ENCODE data around the gene BICD1. TPM values are rescaled to one million over a fixed set of nuclear protein-coding genes. Genes with fewer than 3 reads are reported as not detected.

The BICD1 gene
- total and polyA plus RNA-seq, 8 donors = 13.6 to 21.2 (median 19.6) TPM

DNA sequence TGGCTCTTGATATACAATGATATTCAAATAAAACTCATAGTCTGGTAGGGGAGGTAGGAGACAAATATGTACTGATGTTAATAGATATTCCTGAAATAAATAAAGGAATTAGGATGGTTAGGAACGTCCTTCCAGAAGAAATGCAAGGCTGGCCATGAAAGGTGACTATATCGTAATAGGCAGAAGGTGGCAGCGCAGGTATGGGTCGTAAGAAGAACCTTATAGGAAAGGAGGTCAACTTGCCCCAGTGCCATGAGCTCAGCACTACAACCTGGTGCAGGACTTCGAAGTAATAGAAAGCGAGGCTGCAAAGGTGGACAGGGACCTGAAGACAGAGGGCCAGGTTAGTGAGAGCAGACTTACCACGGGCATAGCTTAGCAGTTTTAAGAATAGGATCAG lies 237.4 kb downstream of the BICD1 start:
- DNase-seq = no peak
- no peak overlapping the region for H3K27ac ChIP-seq
- H3K4me3 ChIP-seq = no peak overlapping the region
- H3K4me1 ChIP-seq = no peaks in the 10 kb centered on the region
- no peaks in the 10 kb centered on the region for H3K9me3 ChIP-seq
- TF ChIP-seq, protein P1, sequence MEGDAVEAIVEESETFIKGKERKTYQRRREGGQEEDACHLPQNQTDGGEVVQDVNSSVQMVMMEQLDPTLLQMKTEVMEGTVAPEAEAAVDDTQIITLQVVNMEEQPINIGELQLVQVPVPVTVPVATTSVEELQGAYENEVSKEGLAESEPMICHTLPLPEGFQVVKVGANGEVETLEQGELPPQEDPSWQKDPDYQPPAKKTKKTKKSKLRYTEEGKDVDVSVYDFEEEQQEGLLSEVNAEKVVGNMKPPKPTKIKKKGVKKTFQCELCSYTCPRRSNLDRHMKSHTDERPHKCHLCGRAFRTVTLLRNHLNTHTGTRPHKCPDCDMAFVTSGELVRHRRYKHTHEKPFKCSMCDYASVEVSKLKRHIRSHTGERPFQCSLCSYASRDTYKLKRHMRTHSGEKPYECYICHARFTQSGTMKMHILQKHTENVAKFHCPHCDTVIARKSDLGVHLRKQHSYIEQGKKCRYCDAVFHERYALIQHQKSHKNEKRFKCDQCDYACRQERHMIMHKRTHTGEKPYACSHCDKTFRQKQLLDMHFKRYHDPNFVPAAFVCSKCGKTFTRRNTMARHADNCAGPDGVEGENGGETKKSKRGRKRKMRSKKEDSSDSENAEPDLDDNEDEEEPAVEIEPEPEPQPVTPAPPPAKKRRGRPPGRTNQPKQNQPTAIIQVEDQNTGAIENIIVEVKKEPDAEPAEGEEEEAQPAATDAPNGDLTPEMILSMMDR (IDR thresholded peaks at IDR 0.05) = no peak
- ATAC-seq = no peak
- H3K27me3 ChIP-seq = no peaks in the 10 kb centered on the region
- intact Hi-C loops (cut with DNase I) = no loop called here
- H3K36me3 ChIP-seq = peaks cover 0 to 3% of the 10 kb centered on the region in 2 donors

DNA sequence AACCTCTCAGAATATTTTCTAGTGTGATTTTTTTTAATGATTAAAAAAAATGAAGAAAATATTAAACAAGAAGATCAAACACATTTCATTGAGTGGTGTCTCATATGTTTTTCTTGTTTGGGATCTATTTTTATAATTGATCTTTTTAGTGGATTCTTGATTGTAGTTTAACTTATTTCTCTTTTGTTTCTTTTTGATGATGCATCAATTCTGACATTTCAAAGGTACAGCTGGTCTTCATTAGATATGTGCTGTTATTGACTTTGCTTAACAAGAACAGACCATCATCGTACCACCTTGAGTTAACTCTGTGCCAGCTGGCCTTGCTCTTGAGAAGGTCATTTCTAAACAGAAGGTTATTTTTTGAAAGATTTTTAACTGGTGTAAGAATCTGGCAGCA lies 246.9 kb downstream of the BICD1 start:
- ATAC-seq (no peak), DNase-seq (no peak)
- H3K27ac ChIP-seq = no peak overlapping the region
- TF ChIP-seq, protein P1 (IDR thresholded peaks at IDR 0.05) = no peak
- H3K9me3 ChIP-seq = no peaks in the 10 kb centered on the region
- H3K4me1 ChIP-seq = no peaks in the 10 kb centered on the region
- intact Hi-C loops (cut with DNase I) = no loop called here
- no peak overlapping the region for H3K4me3 ChIP-seq
- no peaks in the 10 kb centered on the region for H3K27me3 ChIP-seq
- no peaks in the 10 kb centered on the region for H3K36me3 ChIP-seq

DNA sequence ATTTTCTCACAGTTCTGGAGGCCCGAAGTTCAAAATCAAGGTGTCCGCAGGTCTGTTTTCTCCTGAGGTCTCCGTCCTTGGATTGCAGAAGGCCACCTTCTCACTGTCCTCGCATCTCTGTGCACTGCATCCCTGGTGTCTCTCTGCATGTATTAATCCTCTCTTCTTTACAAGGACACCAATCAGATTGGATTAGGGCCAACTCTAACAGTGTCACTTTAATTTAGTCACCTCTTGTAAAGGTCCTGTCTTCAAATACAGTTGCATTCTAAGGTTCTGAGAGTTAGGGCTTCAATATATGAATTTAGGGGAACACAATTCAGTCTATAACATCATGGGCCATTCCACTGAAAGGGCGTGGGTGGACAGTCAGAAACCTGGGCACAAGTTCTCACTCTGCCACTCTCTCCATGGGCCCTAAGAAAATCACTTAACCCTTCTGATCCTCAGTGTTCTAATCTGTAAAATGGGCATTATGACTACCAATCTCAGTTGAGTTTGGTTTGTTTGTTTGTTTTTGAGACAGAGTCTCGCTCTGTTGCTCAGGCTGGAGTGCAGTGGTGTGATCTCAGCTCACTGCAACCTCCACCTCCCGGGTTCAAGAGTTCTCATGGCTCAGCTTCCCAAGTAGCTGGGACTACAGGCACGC lies 251.1 kb downstream of the BICD1 start:
- no peaks in the 10 kb centered on the region for H3K27me3 ChIP-seq
- intact Hi-C loops (cut with DNase I) = no loop called here
- TF ChIP-seq, protein P1 (IDR thresholded peaks at IDR 0.05) = no peak

DNA sequence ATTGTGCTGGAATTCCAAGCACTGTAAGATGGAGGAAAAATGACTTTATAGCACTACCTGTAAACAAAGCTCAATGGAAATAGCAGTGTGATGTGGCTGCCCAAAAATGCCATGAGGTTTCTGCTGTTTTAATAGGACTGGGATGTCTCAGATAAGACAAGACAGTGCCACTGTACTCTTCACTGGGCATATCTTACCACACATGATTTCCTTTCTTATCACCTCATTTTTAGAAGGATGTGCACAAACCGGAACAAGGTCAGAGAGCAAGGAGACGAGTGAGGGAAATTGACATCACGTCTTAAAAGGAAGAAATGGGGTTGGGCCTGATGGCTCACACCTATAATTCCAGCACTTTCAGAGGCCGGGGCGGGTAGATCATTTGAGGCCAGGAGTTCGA lies 254.3 kb downstream of the BICD1 start:
- Histone ChIP-seq H3K27ac (no peak overlapping the region), H3K27me3 (no peaks in the 10 kb centered on the region), H3K4me1 (no peaks in the 10 kb centered on the region), H3K36me3 (no peaks in the 10 kb centered on the region), H3K9me3 (no peaks in the 10 kb centered on the region), H3K4me3 (no peak overlapping the region)
- ATAC-seq = no peak
- DNase-seq = no peak
- intact Hi-C loops (cut with DNase I) = loop anchor here in 1 of 2 donors (10.0 kb wide), 1 partner anchor 314 kb away; the partner anchor contains the start of gene DNM1L
- TF ChIP-seq, protein P1 (IDR thresholded peaks at IDR 0.05) = no peak

More for the DNA sequence above, 251.1 kb downstream of the BICD1 start:
- no peak for ATAC-seq
- H3K27ac ChIP-seq = no peak overlapping the region
- no peak for DNase-seq
- no peaks in the 10 kb centered on the region for H3K4me1 ChIP-seq
- H3K4me3 ChIP-seq = no peak overlapping the region
- H3K9me3 ChIP-seq = no peaks in the 10 kb centered on the region
- no peaks in the 10 kb centered on the region for H3K36me3 ChIP-seq

DNA sequence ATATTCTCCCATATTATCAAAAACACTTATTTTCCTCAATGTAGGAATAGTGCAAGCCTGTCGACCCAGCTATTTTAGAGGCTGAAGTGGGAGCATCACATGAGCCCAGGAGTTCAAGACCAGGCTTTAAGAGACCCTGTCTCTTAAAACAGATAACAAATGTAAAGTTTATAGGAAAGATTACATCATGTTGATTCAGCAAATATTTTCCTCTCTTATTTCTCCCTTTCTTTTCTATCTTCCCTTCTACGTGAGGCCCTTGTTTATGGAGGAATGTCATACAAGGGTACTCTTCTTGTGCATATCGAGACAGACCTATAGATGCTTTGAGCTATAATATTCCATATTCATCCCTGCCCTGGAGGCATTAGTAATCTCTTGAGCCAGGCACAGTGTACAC lies 256.2 kb downstream of the BICD1 start:
- Histone ChIP-seq H3K4me3 (no peak overlapping the region), H3K4me1 (no peaks in the 10 kb centered on the region), H3K27ac (no peak overlapping the region), H3K27me3 (no peaks in the 10 kb centered on the region), H3K9me3 (no peaks in the 10 kb centered on the region), H3K36me3 (no peaks in the 10 kb centered on the region)
- intact Hi-C loops (cut with DNase I) = loop anchor here in 1 of 2 donors (10.0 kb wide), 1 partner anchor 312 kb away; the partner anchor contains the start of gene DNM1L
- no peak for DNase-seq
- no peak for ATAC-seq
- TF ChIP-seq, protein P1 (IDR thresholded peaks at IDR 0.05) = no peak
